GM21528 (cell line): ENCODE measurements around the gene PPP4R2.
"Not testable (repeated sequence)": the region's sequence is repeated elsewhere in the genome, so short reads cannot be mapped to it uniquely, and the experiment has no call there.

Experiments
- ATAC-seq: cut with Tn5 transposase; IDR thresholded peaks from one replicate; pipeline ENCODE4 v1.9.1; 2021; ENCODE audit warnings: mild to moderate bottlenecking, moderate library complexity; ENCODE audit not compliant: unreplicated experiment, low FRiP score

Gene PPP4R2

DNA sequence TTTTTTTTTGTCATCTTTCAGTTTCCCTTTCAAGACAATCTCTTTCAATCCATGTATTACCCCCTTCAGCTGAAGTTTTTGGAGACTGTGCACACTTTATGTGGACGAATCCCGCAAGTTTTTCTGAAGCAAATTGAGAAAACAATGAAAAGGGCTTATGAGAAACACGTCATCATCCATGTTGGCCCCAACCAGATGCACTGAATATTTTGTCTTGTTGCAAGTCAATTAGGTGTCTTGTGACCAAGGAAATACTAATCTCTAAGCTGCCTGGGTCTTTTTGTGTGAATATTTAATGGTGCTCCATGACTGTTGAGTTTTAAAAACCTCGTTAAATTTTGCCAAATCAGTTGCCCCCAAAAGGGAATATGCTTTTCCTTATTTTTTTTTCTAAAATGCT is 21.7 kb upstream of the PPP4R2 start:
- ATAC-seq, result no peak

DNA sequence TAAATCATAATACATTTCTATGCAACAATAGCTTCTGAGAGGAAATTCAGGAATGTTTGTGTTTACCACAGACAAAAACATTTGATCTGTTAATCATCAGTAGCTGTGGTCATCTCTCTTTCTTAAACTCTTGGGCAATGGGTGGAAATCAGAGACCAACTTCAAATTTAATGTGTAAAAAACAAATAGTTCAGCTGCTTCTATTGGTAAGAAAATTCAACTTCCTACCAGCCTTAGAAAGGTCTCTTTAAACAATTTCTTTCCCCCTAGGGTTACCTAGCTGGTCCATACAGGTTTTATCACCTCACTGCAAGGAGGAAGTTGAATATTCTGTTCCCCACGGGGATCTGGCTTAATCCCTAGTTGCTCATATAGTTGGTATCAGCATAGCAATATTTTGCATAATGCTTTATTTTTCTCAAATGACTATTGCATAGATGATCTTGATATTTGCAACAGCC is 20.3 kb upstream of the PPP4R2 start:
- no peak for ATAC-seq

DNA sequence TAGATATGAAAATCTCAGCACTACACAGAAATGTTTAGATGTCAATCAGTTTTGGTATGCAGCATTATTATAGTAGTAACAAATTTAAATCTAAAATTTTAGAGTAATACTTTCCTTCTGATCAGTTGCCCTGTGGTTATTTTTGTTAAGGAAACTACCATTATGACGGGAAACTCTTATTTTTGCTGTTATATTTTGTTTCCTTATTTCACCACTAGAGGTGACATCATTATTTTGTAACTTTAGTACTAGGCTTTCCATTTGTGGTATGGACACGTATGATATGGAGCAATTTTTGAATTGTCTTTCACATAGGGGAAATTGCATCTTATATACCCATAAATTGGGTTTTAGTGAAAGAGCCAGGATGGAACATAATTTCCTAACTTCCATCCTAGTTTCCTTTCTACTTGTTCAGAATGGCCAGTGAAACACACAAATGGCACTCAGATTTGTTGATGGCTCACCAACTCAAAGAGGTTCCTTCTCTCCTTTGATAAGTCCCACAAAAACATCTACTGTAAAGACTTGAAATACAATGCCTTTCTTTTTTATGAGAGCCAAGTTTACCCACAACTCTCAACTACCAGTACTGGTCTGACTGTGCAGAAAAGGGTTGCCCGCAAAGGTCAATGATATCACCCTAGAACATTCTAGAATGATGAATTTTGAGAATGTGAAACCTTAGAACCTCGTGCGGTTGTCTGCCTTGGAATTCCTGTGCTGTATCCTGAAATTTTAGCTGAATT is 19.4 kb upstream of the PPP4R2 start:
- no peak for ATAC-seq

DNA sequence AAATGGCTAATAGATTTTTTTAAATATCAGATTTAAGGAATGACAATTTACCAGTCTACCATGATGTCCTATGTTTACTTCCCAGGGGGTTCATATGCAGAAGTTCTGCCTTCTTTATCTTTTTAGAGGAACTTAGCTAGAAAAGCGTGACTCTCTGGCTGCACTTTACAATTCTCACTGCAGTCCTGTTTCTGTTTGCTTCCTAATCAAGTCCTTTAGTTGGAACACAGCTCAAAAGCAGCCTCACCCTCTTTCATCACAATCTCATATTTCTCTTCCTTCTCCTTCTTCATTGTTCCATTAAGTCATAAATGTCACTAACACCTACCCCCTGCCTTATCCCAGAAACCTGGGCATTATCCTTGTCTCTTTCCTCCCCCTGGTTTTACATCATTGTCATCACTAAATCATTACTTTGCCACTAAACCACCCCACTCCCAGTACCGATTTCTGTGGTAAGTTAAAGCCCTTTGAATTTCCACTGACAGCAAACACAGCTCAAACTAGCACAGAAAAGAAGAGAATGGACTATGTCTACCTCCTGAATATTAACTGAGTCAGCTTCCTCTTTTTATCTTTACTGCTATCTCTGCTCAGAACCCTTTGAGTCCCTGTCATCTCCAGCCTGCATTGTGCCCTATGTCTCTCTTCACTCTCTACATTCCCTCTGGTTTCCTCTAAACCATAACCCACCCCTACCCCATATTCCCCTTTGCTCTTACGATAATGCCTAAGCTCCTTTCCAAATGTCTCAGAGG is 13.8 kb upstream of the PPP4R2 start:
- ATAC-seq, result no peak

DNA sequence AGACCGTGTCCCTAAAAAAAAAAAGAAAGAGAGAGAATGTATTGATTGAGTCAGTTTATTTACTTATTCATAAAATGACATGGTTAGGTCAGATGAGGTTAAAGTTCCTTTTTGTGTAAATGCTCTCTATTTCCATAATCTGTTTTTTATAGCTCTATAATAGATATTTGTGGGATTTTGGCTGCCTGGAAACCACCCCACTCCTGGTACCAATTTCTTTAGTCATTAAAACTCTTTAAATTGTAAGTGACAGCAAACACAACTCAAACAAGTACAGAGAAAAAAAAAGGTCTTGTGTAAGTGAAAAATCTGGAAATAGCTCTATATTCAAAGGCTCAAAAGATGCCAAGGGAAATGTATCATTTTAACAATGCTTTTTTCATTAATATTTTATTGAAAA is 11.0 kb upstream of the PPP4R2 start:
- ATAC-seq, result no peak

DNA sequence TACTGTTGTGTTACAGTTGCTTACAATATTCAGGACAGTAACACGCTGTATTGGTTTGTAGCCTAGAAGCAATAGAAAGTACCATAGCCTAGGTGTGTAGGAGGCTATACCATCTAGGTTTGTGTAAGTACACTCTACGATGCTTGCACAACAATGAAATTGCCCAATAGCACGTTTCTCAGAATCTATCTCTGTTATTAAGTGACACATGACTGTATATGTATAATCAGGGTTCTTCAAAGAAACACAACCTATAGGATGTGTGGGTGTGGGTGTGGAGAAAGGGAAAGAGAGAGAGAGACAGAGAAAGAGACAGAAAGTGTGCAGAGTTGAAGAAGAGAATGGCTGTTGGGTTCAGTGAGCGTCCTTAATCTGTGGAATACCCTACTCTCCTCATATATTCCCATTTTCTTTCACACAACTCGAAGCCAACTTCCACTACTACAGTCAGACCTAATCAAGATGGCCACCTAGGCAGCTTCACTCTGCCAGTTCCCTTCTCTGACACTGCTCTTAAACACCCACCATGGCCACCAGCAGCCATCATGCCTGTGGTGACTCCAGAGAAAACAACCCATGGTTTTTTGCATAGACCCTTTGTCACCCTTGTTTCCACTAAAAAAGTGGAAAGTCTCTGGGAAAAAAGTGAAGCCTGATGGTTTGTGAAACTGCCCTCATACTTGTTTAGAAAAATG is 5.8 kb upstream of the PPP4R2 start:
- no peak for ATAC-seq

DNA sequence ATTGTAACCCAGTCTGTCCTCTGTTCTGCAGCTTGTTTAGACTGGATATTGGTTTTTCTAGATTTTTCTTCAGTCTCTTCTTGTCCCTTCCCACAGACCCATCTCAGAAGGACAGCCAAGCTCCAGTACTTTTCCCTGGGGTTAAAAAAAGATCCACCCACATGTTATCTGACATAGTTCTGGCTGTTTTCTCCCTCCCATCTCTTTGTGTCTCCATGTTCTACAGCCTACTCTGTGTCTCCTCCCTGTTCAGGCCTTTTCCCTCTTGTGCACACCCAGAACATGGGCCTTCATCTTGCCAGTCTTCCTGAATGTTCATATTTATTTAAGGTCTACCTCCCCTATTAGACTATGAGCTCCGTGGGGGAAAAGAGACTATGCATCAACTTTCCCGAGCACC is 5.1 kb upstream of the PPP4R2 start:
- ATAC-seq, result no peak

DNA sequence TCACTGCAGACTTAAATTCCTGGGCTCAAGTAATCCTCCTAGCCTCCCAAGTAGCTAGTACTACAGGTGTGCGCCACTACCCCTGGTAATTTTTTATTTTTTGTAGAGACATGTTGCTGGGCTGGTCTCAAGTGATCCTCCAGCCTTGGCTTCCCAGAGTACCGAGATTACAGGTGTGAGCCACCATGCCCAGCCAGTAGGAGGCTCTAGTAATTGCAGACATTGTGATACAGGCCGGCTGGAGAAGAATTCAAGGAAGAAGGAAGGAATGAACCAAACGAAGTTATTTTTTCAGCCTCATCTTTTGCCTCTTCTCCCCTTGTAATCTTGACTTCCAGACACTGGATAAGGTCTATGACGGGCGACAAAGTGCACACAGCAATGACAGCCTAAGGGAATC is 3.2 kb upstream of the PPP4R2 start:
- ATAC-seq, result no peak

DNA sequence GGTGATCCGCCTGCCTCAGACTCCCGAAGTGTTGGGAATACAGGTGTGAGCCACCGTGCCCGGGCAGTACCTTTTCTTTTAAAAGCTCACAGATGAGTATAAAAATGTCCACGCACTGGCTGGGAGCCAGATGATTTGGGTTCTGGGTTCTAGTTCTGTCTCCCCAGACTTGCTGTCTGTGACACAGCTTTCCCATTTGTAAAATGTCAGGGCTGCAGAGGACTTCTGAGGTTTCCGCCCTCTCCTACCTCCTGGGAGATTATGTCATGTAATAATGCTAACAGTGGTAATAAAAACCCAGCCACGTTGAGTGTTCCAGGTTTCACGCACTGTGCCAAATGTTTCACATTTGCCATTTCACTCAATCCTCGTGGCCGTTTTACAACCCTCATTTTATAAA is 1.3 kb upstream of the PPP4R2 start:
- no peak for ATAC-seq

DNA sequence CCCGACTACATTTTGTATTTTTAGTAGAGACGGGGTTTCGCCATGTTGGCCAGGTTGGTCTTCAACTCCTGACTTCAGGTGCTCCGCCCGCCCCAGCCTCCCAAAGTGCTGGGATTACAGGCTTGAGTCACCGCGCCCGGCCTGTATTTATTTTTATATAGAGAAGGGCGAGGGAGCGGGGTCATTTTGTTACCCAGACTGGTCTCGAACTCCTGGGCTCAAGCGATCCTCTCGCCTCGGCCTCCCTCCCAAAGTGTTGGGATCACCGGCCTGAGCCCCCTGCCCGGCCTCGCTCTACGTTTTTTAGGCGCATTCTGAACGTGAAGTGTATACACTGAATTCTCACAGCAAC is 514 bp upstream of the PPP4R2 start:
- ATAC-seq, result no peak

DNA sequence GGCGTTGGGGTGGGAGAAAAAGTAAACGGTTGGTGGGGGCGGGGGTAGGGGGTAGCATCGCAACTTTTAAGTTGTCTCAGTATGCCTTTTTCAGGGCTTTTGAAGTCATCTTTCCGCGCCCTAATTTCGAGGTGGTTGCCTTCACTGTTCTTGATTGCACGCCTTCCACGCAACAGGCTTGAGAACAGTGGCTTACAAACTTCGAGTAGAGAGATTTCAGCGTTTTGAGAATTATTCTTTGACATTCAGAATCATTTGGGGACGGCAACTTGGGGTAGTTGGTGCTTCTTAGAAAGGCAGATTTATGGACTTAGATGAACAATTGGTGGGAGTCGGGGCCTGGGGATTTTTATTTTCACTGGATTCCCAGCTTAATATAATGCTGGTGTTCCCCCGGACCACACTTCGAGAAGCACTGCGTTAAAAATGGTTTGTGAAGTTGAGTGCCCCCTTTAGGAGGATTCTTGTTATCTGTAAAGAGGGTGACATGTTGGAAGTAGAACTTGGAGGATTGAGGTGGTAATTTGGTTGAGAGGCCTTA is 880 bp downstream of the PPP4R2 start:
- peak; percentile 3 for ATAC-seq

DNA sequence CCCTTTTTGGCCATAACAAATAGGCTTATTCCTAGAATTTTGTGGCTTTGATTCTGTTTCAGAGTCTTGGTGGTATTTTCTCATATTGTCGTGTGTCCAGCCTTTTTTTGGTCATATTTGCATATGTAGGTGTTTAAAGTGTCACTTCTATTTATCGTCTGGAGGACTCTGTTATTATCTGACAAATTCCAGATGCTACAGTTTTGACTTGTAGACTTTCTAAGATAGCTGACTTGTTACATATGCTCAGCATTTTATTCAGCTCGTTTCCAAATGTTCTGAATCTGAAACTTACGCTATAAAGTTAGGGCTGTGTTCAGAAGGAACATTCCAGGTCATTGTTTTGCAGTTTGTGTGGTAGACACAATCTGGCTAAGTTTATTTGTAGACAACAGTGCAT is 1.9 kb downstream of the PPP4R2 start:
- no peak for ATAC-seq

DNA sequence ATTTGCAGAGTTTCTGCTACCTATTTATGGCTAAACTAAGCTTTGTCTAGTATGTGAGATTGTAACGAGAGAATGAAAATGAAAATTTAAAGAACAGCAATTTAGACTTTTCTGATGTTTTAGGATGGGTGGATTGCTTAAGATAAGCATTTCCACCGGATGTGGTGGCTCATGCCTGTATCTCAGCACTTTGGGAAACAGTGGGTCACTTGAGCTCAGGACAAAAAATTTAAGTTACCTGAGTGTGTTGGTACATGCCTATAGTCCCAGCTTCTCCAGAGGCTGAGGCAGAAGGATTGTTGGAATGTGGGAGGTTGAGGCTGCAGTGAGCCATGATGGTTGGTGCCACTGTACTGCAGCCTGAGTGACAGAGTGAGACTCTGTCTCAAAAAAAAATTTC is 3.3 kb downstream of the PPP4R2 start:
- no peak for ATAC-seq

DNA sequence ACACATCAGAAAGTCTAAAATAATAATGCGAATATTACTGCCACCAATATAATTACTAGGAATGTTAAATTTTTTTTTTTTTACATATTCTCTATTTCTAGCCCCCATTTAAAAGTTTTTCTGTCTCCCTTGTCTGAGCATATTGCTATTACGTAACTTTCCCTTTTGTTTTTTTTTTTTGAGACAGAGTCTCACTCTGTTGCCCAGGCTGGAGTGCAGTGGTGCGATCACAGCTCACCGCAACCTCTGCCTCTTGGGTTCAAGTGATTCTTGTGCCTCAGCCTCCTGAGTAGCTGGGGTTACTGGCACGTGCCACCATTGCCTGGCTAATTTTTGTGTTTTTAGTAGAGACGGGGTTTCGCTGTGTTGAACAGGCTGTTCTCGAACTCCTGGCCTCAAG is 6.4 kb downstream of the PPP4R2 start:
- not testable (repeated sequence) for ATAC-seq

DNA sequence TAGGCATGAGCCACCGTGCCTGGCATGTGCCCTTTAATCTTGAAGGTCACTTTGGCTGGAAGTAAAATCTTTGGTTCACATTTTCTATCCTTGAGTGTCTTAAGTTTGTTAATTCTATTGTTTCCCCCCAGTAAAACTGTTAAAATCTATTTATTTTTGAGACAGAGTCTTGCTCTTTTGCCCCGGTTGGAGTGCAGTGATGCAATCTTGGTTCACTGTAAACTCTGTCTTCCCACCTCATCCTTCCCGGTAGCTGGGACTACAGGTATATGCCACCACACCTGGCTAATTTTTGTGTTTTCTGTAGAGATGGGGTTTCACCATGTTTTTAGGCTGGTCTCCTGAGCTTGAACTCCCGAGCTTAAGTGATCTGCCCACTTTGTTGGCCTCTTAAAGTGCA is 7.7 kb downstream of the PPP4R2 start:
- ATAC-seq, result no peak

DNA sequence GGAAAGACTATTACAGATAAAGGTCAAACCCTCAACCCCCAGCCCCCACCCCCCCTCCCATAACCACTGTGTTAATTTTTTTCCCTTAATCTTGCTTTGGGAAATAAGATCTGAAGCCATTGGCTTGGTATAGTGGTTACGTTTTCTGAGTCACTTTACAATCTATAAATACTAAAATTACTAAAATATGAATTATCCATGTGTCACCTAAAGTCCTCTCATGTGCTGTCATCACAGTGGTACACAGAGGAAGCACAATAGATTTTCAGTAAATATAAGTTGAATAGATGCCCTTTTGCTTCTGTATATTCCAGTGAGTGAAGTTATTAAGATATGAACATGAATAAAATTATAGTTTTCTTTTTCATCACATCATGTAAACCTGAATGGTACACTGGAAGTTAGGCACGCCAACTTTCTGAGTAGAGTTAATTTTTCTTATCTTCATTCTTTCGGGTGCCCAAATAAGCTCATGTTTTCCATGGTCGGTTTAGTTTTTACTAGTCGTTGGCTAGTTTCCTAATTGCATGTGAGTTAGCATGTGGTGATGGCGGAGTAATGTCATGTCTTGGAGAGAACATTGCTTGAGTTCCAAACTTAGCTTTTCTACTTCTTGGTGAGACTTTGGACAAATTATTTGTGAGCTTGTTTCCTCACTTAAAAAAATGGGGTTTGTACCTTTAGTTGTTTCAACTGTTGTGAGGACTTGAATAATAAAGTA is 11.5 kb downstream of the PPP4R2 start:
- ATAC-seq, result no peak

DNA sequence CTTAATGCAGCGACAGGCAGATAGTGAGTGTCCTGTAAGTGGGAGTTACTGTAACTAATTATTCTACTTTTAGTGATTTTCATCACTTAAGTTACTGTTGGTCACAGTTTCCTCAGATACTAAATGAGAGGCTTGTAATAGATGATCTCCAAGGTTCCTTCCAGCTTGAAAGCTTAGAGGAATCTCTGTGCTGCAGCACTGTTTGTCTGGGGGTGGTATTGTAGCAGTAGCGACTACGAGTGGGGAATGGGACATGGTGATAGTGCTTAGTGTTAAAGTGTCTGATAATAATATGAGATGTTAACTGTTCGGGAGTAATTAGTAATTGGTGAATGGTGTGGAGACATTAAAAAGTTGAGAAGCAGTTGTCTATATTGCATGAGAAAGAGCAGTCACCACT is 12.4 kb downstream of the PPP4R2 start:
- no peak for ATAC-seq

DNA sequence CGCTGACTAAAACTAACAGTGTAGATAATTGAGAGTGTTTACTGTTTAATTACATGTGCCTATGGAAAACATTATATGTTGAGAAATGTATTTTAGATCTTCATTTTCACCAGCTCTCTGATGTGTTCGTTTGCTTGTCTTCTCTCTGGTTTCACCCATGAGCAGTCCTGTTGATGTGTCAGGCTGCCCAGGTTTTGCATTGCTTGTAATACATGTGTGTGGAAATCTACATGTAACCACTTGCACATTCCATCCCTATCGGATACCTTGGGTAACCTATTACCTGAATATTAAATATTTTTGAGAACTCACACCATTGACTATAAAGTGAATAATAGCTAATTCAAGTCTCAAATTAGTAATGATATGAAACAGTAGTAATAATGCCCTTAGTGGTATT is 13.1 kb downstream of the PPP4R2 start:
- ATAC-seq, result no peak

DNA sequence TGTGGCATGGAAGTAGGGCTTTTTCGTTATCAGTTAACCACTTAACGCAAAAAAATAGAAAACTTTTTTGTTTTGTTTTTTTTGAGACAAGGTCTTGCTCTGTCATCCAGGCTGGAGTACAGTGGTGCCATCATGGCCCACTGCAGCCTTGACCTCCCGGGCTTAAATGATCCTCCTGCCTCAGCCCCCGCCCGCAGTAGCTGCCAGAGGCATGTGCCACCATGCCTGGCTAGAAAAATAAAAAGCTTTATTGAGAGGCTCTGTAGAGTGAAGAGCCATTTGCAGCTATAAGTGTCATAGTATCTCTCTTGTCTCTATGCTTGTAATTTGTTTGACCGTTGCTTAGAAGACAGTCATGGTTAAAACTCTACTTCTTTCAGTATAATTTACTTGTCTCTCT is 13.5 kb downstream of the PPP4R2 start:
- ATAC-seq, result no peak

DNA sequence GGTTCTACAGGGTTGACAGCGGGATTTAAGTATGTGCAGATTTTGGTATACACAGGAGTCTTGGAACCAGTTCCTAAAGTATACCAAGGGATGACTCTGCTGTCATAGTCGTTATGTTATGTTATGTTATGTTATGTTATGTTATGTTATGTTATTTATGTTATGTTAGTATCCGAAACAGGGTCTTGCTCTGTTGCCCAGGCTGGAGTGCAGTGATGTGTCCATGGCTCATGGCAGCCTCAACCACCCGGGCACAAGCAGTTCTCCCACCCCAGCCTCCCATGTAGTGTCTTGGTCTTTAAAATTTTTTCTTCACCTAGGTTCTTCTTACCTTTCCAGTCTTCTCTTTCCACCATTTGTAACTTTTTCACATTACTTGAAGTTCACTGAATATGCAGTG is 21.7 kb downstream of the PPP4R2 start:
- no peak for ATAC-seq
